Measurements from ENCODE around the gene WEE2. TPM values are rescaled to one million over a fixed set of nuclear protein-coding genes. Genes with fewer than 3 reads are reported as not detected.
A peak's percentile ranks its signal among the peaks of the same experiment; 100 is the strongest.
"Not testable (repeated sequence)": the region's sequence is repeated elsewhere in the genome, so short reads cannot be mapped to it uniquely, and the experiment has no call there.

Gene WEE2
- total RNA-seq, 1 donor from 2014 or later = not detected

DNA sequence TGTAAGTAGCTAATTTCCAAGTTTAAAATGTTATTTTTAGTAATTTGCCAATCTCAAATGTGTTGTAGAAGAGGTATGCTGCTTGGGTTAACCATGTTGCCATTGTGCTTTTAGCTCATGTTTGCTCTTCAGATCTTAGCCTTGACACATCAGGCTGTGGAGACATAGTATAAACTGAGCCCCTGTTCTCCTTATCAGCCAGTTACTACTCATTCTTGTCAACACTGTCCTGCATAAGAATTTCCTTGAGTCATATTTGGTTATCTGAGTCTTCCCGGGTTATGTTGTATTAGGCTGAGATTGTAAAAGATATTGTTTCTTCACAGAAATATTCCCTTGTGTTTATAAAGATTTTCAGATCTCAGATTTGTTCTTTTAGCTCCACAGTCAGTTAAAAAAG, 34.1 kb downstream of the WEE2 start:
- no peaks in the 10 kb centered on the region for H3K27me3 ChIP-seq (ENCODE audit: control insufficient read depth, insufficient read depth, low read length)
- no peak overlapping the region for H3K4me3 ChIP-seq (ENCODE audit: low read depth, low read length)
- DNase-seq (ENCODE audit: low read depth) (no peak), FAIRE-seq (no peak)
- TF ChIP-seq, protein P1, sequence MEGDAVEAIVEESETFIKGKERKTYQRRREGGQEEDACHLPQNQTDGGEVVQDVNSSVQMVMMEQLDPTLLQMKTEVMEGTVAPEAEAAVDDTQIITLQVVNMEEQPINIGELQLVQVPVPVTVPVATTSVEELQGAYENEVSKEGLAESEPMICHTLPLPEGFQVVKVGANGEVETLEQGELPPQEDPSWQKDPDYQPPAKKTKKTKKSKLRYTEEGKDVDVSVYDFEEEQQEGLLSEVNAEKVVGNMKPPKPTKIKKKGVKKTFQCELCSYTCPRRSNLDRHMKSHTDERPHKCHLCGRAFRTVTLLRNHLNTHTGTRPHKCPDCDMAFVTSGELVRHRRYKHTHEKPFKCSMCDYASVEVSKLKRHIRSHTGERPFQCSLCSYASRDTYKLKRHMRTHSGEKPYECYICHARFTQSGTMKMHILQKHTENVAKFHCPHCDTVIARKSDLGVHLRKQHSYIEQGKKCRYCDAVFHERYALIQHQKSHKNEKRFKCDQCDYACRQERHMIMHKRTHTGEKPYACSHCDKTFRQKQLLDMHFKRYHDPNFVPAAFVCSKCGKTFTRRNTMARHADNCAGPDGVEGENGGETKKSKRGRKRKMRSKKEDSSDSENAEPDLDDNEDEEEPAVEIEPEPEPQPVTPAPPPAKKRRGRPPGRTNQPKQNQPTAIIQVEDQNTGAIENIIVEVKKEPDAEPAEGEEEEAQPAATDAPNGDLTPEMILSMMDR (IDR thresholded peaks at IDR 0.05; ENCODE audit: insufficient read depth, low read length, severe bottlenecking) = no peak
- H3K36me3 ChIP-seq (ENCODE audit: control insufficient read depth, insufficient read depth, low read length) = peaks cover 20% of the 10 kb centered on the region

DNA sequence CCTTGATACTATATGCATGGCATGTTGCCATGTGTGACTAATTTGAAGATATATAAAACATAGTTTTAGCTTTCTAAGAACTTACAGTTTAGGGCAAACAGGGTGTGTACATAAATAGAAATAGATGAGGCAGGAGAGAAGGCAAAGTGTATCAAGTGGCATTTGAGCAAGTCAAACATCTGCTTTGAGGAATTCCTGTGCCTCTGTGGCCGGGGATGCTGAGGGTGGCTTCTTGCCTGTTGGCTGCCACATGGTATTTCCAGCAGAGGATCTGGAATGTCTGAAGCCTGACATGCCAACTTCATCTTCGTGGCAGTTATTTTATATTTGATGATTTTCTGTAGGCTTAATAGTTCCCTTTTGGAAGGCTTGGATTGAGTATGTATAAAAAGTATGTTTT, 36.0 kb downstream of the WEE2 start:
- Histone ChIP-seq H3K27me3 (ENCODE audit: control insufficient read depth, insufficient read depth, low read length) (no peaks in the 10 kb centered on the region), H3K36me3 (ENCODE audit: control insufficient read depth, insufficient read depth, low read length) (peaks cover 20% of the 10 kb centered on the region), H3K4me3 (ENCODE audit: low read depth, low read length) (no peak overlapping the region)
- DNase-seq (ENCODE audit: low read depth) (no peak), FAIRE-seq (no peak)
- TF ChIP-seq, protein P1 (IDR thresholded peaks at IDR 0.05; ENCODE audit: insufficient read depth, low read length, severe bottlenecking) = no peak

DNA sequence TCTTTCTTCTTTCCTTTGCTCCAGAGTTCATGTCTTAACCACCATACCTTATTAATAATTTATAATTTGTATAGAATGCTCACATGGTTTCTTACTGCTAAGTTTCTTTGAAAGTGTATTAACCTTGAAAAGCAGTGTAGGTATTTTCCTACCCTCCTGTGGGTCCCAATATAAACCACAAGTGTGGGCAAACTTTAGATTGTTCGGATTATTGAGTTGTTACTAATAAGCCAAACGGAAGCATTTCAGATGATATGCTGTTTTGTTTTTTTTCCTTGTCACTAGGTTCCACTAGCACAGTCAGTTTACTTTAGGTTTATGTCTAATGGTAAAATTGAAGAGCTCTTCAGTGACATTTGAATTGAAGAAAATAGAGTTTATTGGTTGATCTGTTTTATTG, 40.2 kb downstream of the WEE2 start:
- H3K36me3 ChIP-seq (ENCODE audit: control insufficient read depth, insufficient read depth, low read length) = peaks cover 11% of the 10 kb centered on the region
- TF ChIP-seq, protein P1 (IDR thresholded peaks at IDR 0.05; ENCODE audit: insufficient read depth, low read length, severe bottlenecking) = no peak
- H3K27me3 ChIP-seq (ENCODE audit: control insufficient read depth, insufficient read depth, low read length) = no peaks in the 10 kb centered on the region
- FAIRE-seq (no peak), DNase-seq (ENCODE audit: low read depth) (no peak)
- no peak overlapping the region for H3K4me3 ChIP-seq (ENCODE audit: low read depth, low read length)

DNA sequence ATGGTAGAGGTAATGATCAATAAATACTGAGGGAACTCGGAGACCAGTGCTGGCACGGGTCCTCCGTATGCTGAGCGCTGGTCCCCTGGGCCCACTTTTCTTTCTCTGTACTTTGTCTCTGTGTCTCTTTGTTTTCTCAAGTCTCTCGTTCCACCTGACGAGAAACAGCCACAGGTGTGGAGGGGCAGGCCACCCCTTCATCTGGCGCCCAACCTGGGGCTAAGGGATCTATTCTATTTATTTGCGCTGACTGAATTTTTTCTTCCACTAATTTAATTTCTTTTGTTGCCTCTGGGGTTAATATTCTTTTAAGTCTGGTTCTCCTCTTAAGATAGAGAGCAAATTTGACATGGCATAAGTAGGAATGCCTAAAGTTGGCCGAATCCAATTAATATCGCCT, 43.8 kb downstream of the WEE2 start:
- not testable (repeated sequence) for DNase-seq (ENCODE audit: low read depth); H3K36me3 ChIP-seq (ENCODE audit: control insufficient read depth, insufficient read depth, low read length); H3K4me3 ChIP-seq (ENCODE audit: low read depth, low read length); H3K27me3 ChIP-seq (ENCODE audit: control insufficient read depth, insufficient read depth, low read length); FAIRE-seq

DNA sequence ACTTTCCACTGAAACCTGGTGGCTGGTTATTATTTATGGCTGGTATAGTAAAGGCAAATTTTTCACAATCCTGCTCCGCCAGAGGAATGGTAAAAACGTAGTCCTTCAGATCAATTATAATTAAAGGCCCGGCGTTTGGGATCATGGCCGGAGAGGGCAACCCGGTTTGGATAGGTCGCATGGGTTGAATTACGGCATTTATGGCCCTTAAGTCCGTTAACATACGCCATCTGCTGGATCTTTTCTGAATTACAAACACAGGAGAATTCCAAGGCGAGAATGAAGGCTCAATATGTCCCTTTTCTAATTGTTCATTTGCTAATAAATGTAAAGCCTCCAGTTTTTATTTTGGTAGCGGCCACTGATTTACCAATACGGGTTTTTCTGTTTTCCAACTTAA, 44.5 kb downstream of the WEE2 start:
- TF ChIP-seq, protein P1 (IDR thresholded peaks at IDR 0.05; ENCODE audit: insufficient read depth, low read length, severe bottlenecking) = peak; percentile 15
- no peak for FAIRE-seq
- Histone ChIP-seq H3K27me3 (ENCODE audit: control insufficient read depth, insufficient read depth, low read length) (no peaks in the 10 kb centered on the region), H3K4me3 (ENCODE audit: low read depth, low read length) (no peak overlapping the region), H3K36me3 (ENCODE audit: control insufficient read depth, insufficient read depth, low read length) (peaks cover 11% of the 10 kb centered on the region)
- no peak for DNase-seq (ENCODE audit: low read depth)

DNA sequence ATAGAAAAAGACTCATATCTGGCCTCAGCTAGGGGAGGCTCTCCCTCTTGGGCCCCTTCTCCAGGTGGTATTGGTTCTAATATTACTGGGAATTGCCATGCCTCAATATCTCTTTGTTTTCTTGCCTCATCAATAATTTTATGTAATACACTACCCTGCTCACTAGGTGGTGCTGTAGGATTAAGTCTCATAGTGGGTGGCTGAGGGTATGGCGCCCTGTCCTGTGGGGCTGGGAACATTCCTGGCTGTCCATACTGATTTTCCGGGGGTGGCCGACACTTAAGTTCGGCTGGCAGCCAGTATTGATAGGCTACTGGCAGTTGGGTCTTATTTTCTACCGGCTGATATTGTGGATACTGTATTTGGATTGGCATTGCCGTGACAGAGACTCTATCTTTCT, 46.8 kb downstream of the WEE2 start:
- Histone ChIP-seq H3K36me3 (ENCODE audit: control insufficient read depth, insufficient read depth, low read length) (peaks cover 15% of the 10 kb centered on the region), H3K27me3 (ENCODE audit: control insufficient read depth, insufficient read depth, low read length) (no peaks in the 10 kb centered on the region), H3K4me3 (ENCODE audit: low read depth, low read length) (no peak overlapping the region)
- TF ChIP-seq, protein P1 (IDR thresholded peaks at IDR 0.05; ENCODE audit: insufficient read depth, low read length, severe bottlenecking) = peak; percentile 39
- DNase-seq (ENCODE audit: low read depth) (peak; percentile 23), FAIRE-seq (no peak)
